ENCODE data around the gene SLC39A8.

SLC39A8 gene

GRCh38 chr4:102339018-102339417, 6.3 kb downstream of the SLC39A8 start:
- no peak for DNase-seq (ENCODE audit: low read depth)

GRCh38 chr4:102338405-102338804, 6.9 kb downstream of the SLC39A8 start:
- peak; percentile 31 for DNase-seq (ENCODE audit: low read depth)

- DNase-seq (ENCODE audit: low read depth): no peak
Observed at GRCh38 chr4:102335616-102336015, 9.7 kb downstream of the SLC39A8 start.

- DNase-seq (ENCODE audit: low read depth): no peak
Observed at GRCh38 chr4:102334624-102335023, 10.7 kb downstream of the SLC39A8 start.

DNA sequence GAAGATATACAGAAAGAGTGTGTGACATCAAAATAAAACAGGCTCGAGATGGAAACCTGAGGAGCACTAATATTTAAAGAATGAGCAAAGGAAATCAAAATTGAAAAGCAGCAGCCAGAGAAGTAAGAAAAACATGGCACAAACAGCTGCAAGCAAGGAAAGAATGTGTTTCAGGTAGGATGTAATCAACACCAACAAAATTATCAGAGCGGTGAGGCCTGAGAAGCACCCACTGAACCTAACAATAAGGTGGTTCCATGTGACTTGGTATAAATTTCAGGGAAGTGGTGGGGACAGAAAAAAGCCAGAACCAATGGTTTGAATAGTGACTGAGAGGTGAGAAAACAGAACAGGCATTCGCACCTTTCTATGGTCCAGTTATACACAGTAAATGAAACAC, 11.5 kb downstream of the SLC39A8 start:
- DNase-seq (ENCODE audit: low read depth): no peak

GRCh38 chr4:102328045-102328444, 17.2 kb downstream of the SLC39A8 start:
- peak; percentile 21 for DNase-seq (ENCODE audit: low read depth)

DNA sequence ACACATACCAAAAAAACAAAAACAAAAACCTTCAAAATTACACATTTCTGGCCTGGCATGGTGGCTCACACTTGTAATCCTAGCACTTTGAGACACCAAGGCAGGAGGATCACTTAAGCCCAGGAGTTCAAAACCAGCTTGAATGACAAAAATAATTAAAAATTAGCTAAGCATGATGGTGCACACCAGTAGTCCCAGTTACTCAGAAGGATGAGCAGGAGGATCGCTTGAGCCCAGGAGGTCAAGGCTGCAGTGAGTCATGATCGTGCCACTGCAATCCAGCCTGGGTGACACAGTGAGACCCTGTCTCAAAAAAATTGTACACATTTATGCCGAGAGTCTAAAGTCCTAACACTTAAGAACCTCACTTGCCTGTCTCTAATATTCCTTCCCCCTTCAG, 18.3 kb downstream of the SLC39A8 start:
- no peak for DNase-seq (ENCODE audit: low read depth)

DNA sequence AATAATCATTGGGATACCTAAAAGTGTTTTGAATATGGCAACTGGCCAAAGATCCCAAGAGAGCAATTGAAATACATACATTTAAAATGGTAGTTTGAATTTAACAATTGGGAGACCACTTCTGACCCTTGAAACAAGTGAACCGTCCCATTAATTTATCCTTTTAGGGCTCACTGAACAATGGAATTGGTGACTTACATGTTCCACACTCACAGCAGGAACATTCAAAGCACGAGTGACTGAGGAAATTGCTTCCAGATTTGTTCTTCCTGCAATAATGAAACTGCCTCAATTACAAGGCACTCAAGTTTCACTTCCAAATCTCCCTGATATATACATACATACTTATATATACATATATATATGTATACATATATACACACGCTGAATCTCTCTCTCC, 20.6 kb downstream of the SLC39A8 start:
- DNase-seq (ENCODE audit: low read depth): peak; percentile 14

DNA sequence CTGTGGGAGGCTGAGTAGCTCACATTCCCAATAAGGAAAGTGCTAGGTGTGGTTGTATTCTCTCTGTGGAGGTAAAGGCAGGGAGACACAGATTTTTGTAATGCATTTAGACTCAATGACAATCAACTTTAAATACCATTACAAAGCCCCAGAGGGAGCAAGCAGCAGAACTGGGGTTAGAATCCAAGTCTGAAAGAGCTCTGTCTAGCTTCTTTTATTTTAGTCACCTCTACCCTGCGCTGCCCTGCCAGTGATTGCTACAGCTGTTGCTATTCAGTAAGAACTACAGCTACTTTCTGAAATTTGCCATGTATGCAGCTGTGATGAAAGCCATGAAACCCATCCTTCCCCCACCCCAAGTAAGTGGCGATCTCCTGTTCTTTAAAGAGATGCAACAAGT, 22.5 kb downstream of the SLC39A8 start:
- no peak for DNase-seq (ENCODE audit: low read depth)

DNA sequence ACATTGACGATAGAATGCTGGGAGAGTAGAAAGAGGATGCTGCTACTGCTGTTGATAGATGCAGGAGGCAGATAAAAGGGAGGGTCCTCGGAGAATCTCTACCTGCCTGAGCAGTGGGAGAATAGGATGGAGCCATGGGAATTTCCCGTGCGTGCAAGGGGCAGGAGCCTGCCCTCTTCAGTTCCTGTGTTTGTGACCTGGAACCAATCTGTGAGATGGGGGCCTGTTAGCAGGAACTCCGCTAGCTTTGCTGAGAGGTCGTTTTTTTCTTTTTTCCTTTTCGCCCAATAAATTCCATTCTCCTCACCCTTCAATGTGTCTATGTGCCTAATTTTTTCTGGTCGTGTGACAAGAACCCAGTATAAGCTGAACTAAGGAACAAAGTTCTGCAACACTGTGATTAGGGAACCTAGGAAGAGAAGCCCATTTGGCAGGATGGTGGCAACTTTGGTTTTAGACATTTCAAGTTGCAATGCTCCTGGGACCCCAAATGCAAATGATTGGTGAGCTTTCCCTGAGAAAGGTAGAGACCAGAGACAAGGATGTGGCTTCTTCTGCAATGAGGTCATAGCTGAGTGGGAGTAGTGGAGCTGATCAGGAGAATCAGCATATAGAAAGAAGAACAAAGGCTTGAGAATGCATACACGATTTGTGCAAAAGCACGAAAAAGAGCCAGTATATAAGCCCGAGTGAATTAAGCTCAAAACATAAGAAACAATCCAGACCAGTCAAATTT, 23.9 kb downstream of the SLC39A8 start:
- DNase-seq (ENCODE audit: low read depth): no peak

DNA sequence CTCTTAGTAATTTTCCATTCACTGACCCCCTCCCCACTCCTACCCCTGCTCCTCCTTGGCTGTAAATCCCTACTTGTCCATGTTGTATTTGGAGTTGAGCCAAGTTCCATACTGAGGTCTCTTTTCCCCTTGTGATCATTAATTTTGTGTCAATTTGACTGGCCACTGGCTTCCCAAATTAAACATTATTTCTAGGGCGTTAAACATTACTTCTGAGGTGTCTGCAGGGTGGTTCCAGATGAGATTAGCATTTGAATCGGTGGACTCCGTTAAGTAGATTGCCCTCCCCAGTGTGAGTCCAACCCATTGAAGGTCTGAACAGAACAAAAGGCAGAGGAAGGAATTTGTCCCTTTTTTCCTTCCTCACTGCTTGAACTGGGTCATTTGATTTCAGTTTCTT, 25.7 kb downstream of the SLC39A8 start:
- DNase-seq (ENCODE audit: low read depth): no peak

GRCh38 chr4:102318526-102318925, 26.8 kb downstream of the SLC39A8 start:
- no peak for DNase-seq (ENCODE audit: low read depth)

DNA sequence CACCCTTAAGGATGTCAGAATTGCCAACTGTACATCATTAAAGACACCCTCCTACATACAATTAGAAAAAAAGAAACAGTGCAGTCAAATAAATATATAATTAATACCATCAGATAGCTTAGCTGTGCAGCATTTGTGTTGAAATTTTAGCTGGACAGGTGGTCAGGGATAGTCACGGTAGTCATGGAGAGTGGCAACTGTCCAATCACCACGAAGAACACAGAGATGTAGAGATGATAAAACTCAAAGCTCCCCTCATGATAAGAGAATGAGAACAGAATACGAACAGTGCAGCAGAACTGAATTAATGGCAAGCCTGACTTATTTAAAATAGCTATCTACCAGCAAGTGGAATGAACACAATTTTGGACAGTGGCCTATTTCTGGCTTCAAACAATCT, 27.2 kb downstream of the SLC39A8 start:
- DNase-seq (ENCODE audit: low read depth): no peak

DNA sequence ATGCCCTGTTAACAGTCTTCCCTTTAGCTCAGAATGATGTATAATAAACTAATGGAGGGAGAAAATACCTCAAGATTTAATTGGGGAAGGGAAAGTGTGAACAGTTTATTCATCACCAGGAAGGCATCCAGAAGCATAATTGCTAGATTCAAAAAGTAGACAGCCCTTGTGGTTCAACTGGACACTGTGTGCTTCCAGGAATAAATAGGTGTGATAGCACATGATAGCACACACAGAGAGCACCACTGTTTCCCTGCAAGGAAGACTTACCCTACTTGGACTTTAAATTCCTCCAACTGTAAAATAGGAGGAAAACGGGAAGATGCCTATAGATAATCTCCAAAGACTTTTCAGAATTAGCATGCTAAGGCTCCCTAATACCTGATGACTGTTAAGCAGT, 27.8 kb downstream of the SLC39A8 start:
- DNase-seq (ENCODE audit: low read depth): no peak

GRCh38 chr4:102316585-102316984, 28.7 kb downstream of the SLC39A8 start:
- no peak for DNase-seq (ENCODE audit: low read depth)

GRCh38 chr4:102315532-102315931, 29.8 kb downstream of the SLC39A8 start:
- DNase-seq (ENCODE audit: low read depth): no peak

DNA sequence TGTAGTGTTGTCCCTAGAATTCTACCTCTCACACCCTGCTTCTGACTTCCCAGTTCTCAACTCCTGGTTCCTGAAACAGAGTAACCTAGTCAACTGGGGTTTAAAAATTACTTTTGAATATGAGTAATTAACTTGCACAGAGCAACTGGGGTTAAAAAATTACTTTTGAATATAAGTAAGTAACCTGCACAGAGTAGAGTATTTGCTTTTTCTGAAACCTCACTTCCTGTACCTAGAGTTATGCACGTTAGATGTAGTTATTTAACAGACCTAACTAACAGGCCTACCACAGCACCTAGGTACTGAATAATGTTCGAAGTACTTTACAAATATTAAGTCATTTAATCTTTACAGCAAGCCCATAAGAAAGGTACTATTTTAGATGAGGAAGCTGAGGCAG, 32.9 kb downstream of the SLC39A8 start:
- DNase-seq (ENCODE audit: low read depth): no peak

GRCh38 chr4:102311912-102312311, 33.4 kb downstream of the SLC39A8 start:
- DNase-seq (ENCODE audit: low read depth): no peak

DNA sequence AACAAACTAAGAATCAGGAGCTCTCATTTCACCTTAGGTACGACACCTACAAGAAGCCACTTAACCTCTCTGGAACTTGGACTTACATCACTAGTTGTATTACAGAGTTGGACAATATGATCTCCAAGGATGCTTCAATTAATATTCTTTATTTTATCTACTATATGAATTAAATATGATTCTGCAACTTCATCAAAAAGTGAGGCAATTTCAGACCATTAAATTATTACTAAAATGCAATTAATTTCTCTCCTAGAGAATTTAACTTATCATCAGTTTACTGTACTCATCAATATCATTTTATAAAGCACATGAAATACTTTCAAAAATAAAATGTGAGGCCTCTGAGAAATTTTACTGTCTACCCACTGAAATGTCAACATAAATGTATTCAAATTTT, 33.9 kb downstream of the SLC39A8 start:
- DNase-seq (ENCODE audit: low read depth): no peak

- peak; percentile 17 for DNase-seq (ENCODE audit: low read depth)
Observed at GRCh38 chr4:102308032-102308799, 37.1 kb downstream of the SLC39A8 start.

- no peak for DNase-seq (ENCODE audit: low read depth)
Observed at GRCh38 chr4:102305666-102306065, 39.6 kb downstream of the SLC39A8 start.

GRCh38 chr4:102302762-102303161, 42.5 kb downstream of the SLC39A8 start:
- no peak for DNase-seq (ENCODE audit: low read depth)

DNA sequence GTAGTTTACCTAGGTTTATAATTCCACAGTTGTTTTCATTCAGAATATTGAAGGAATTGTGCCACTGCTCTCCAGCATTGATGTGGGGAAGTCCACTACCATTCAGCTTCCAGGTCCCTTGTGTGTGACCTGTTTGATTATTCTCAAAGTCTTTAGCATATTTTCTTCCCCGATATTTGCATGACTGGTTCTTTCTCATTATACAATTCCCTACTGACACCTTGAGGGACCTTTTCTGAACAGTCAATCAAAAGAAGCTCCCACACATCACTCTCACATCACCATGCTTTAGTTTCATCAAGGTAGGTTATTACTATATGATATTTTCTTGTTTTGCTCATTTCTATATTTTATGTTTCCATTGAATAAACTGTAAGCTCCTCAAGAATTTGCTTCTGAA, 44.1 kb downstream of the SLC39A8 start:
- DNase-seq (ENCODE audit: low read depth): no peak

All from iris pigment epithelial cell (primary cell).